Uterus (tissue), 2 donors: ENCODE data around the gene HS3ST3A1.

Source experiments
- POLR2A ChIP-seq, 2 donors: fragments of 450-650 bp; IDR thresholded peaks; one replicate each; pipeline ENCODE4 v1.6.1; 2016; ENCODE audit warnings: antibody characterized with exemption in 2 of 2, mild to moderate bottlenecking in 1 of 2, moderate library complexity in 1 of 2
- TF ChIP-seq, protein P1 (sequence below), 4 experiments: fragments of 200-600 bp in 2 of 4; fragments of 450-650 bp in 2 of 4; sonication (generic) in 2 of 4; IDR thresholded peaks; one replicate each; pipeline ENCODE4 v1.5.1; 2016 to 2019; ENCODE audit warnings: antibody characterized with exemption in 4 of 4, mild to moderate bottlenecking in 2 of 4, moderate library complexity in 1 of 4

DNA sequence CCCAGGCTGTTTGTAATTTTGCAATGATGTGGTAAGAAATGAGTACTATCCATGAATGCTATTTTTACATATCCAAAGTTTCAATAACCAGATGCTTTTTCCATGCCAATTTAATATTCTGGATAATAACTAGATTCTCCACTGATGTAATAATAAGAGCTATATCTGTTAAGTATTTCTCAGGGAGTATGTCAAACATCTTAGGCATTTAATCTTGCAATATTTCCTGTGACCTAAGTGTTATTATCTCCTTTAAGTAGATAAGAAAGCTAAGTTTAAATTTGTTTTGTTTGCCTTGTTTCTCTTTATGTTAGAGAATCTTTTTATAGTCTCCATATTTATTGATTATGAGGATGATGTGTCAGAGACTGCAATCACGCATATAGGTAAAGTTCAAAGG is 32.3 kb upstream of the HS3ST3A1 start:
- TF ChIP-seq, protein P1, sequence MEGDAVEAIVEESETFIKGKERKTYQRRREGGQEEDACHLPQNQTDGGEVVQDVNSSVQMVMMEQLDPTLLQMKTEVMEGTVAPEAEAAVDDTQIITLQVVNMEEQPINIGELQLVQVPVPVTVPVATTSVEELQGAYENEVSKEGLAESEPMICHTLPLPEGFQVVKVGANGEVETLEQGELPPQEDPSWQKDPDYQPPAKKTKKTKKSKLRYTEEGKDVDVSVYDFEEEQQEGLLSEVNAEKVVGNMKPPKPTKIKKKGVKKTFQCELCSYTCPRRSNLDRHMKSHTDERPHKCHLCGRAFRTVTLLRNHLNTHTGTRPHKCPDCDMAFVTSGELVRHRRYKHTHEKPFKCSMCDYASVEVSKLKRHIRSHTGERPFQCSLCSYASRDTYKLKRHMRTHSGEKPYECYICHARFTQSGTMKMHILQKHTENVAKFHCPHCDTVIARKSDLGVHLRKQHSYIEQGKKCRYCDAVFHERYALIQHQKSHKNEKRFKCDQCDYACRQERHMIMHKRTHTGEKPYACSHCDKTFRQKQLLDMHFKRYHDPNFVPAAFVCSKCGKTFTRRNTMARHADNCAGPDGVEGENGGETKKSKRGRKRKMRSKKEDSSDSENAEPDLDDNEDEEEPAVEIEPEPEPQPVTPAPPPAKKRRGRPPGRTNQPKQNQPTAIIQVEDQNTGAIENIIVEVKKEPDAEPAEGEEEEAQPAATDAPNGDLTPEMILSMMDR (IDR thresholded peaks at IDR 0.05) = no peak
- no peak for TF ChIP-seq POLR2A (IDR thresholded peaks at IDR 0.05)
